Transverse colon (tissue), 4 donors: ENCODE measurements around the gene RAD9A. TPM values are rescaled to one million over a fixed set of nuclear protein-coding genes. Genes with fewer than 3 reads are reported as not detected.

Experiments used
- DNase-seq: peaks from one replicate; pipeline ENCODE4 v3.0.0-alpha.2; 2019
- H3K27ac ChIP-seq, 4 donors: fragments of 200-600 bp; sonication (generic); 2 replicates each; pipeline ENCODE4 v1.5.1; 2016 to 2018; ENCODE audit warnings: inconsistent platforms in 4 of 4
- H3K27me3 ChIP-seq: fragments of 200-600 bp; sonication (generic); 2 replicates; pipeline ENCODE4 v1.5.1; 2017; ENCODE audit warnings: inconsistent platforms
- H3K36me3 ChIP-seq, 4 donors: fragments of 200-600 bp; sonication (generic); 2 replicates each; pipeline ENCODE4 v1.5.1; 2017 to 2019; ENCODE audit warnings: inconsistent platforms in 4 of 4
- H3K4me1 ChIP-seq, 4 donors: fragments of 200-600 bp; sonication (generic); 2 replicates each; pipeline ENCODE4 v1.5.1; 2017 to 2020; ENCODE audit warnings: inconsistent platforms in 4 of 4
- H3K4me3 ChIP-seq, 4 donors: fragments of 200-600 bp; sonication (generic); 1 replicate in 1 of 4; 2 replicates in 3 of 4; pipeline versions ENCODE4 v1.5.1 to v1.6.1; 2017 to 2019; ENCODE audit warnings: inconsistent platforms in 4 of 4
- H3K9me3 ChIP-seq, 2 donors: fragments of 200-600 bp; sonication (generic); 2 replicates each; pipeline ENCODE4 v1.5.1; 2017 to 2019; ENCODE audit warnings: inconsistent platforms in 2 of 2
- CTCF ChIP-seq, 5 experiments: fragments of 200-600 bp in 3 of 5; fragments of 450-650 bp in 2 of 5; sonication (generic) in 3 of 5; IDR thresholded peaks; 1 replicate in 2 of 5; 2 replicates in 3 of 5; pipeline ENCODE4 v1.5.1; 2016 to 2017; ENCODE audit warnings: antibody characterized with exemption in 5 of 5, inconsistent platforms in 3 of 5, mild to moderate bottlenecking in 2 of 5, moderate library complexity in 1 of 5
- EP300 ChIP-seq: sonication (generic); formaldehyde crosslinking; IDR thresholded peaks from one replicate; pipeline ENCODE4 v1.6.1; 2017; ENCODE audit warnings: antibody characterized with exemption, low read depth
- POLR2A ChIP-seq: fragments of 450-650 bp; IDR thresholded peaks from one replicate; pipeline ENCODE4 v1.6.1; 2016; ENCODE audit warnings: antibody characterized with exemption, mild to moderate bottlenecking, moderate library complexity
- POLR2AphosphoS5 ChIP-seq, 3 donors: sonication (generic); formaldehyde crosslinking; IDR thresholded peaks; one replicate each; pipeline ENCODE4 v1.6.1; 2016; ENCODE audit warnings: antibody characterized with exemption in 3 of 3
- WGBS, 2 donors: methylation state at CpG; one replicate each; pipeline ENCODE4 v1.1.5; 2018; ENCODE audit warnings: low coverage in 1 of 2; 5-methylcytosine and 5-hydroxymethylcytosine counted together
- in situ Hi-C, 4 donors: fragments of 200-750 bp; cut with MboI; loops; one replicate each; pipeline versions ENCODE4 v1.15.0 to v1.15.1; 2017; ENCODE audit warnings: low sequenced_read_pairs in 3 of 4, low pct_ligation_motif_present in 1 of 4, low pct_unique_long_range_greater_than_20kb in 1 of 4
- intact Hi-C: fragments of 100-400 bp; cut with DNase I; formaldehyde crosslinking; loops from one replicate; pipeline ENCODE4 v1.15.1; 2023; ENCODE audit warnings: low total_unique reads
- total RNA-seq, 4 donors: library from RNA; depleted of rRNA; stranded (reverse); fragments of >200 nt; gene quantifications; one replicate each; pipeline ENCODE4 v1.1.0, GENCODE V29; 2016

RAD9A gene
- total RNA-seq, 4 donors from 2014 or later, result 37.8 to 470 (median 95.3) TPM

DNA sequence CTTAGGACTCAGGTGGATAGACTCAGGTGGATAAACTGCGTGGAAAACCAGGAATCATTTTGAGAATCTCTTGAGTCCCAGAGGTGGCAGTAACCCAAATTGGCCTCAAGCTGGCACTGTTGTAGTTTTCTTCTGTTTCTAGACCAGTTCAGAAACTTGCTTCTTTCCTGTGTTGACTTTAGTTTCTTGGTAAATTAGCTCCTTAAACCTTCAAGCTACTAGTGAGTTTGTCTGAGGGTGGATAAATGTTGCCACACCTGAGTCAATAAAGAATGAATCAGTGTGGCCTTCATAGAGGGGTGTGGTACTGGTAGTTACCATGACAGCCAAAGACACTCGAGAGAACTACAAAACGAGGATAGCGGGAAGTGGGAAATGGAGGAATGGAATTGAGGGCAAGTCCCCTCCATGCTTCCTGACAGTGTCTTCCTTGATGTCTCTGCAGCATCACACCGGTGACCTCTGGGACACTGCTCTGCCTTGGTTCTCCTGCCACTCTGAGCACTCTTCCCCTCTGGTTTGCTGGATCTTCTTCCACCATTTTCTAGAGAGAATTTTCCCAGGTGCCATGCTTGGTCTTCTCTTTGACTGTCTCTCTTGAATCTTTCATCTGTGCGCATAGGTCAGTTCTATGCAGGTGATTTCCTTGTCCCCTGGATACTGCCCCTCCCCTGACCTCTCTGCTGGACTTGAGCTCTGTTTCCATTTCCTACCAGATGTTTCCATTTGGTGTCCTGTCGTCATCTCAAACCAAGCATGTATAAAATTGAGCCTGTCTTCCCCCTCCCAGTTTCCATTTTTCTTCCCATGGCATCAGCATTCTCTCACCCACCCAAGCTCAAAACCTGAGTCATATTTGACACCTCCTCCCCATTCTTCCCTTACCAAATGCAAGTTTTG is 45.6 kb upstream of the RAD9A start:
- Histone ChIP-seq H3K4me3 (no peak overlapping the region), H3K27ac (peak overlapping the region; percentile 82 to 84 (median 84)), H3K9me3 (no peaks in the 10 kb centered on the region), H3K4me1 (peaks cover 22 to 54% (median 25%) of the 10 kb centered on the region in 4 donors), H3K27me3 (no peaks in the 10 kb centered on the region), H3K36me3 (no peaks in the 10 kb centered on the region)
- TF ChIP-seq CTCF (IDR thresholded peaks at IDR 0.05), result peak; percentile 47 to 95 (median 70)
- TF ChIP-seq POLR2AphosphoS5 (IDR thresholded peaks at IDR 0.05), result peak in 2 of 3 donors; percentile 63 to 75
- TF ChIP-seq POLR2A, result no peak
- peak; percentile 93 for TF ChIP-seq EP300
- intact Hi-C loops, result loop anchor here (5.0 kb wide), 1 partner anchor 36 kb away; no protein-coding TSS in a partner anchor
- 39 to 64% methylated on average over 4 to 7 of the region's 7 CpGs for WGBS, 2 donors
- DNase-seq, result peak; percentile 66
- in situ Hi-C loops, result no loop called here

DNA sequence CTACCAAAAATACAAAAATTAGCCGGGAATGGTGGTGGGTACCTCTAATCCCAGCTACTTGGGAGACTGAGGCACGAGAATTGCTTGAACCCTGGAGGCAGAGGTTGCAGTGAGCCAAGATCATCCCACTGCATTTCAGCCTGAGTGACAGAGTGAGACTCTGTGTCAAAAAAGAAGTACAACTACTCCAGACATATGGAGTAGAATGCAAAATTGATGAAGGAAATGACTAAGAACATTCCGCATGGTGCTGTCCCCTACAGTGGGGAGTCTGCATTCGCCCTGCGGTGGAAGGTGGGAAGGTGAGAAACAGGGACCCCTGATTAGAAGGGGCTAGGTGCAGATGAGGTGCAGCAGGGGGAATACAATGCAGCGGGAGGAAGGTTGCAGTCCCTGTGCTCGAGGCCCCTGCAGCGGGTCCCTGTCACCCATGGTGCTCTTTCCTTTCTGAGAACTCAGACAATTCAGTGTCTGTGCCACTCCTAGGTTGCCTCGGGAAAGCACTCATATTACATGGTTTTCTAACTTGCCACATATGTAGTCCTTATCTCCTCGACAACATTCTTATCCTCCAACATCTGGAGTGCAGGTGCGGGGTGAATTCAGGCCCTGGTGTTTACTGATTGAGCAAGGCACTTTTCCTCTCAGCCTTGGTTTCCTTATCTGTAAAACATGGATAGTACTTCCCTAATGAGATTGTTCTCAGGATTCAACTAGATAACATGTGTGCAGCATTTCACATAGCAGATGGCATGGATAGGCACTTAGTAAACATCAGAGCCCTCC is 43.6 kb upstream of the RAD9A start:
- intact Hi-C loops, result loop anchor here (5.0 kb wide), 1 partner anchor 34 kb away; no protein-coding TSS in a partner anchor
- no peak overlapping the region for H3K4me3 ChIP-seq
- no peaks in the 10 kb centered on the region for H3K27me3 ChIP-seq
- H3K27ac ChIP-seq, result peak overlapping the region; percentile 29 to 82 (median 56)
- 46 to 60% methylated on average over 6 to 11 of the region's 11 CpGs for WGBS, 2 donors
- H3K9me3 ChIP-seq, result no peaks in the 10 kb centered on the region
- TF ChIP-seq POLR2A, result no peak
- no peak for TF ChIP-seq POLR2AphosphoS5 (IDR thresholded peaks at IDR 0.05)
- no peak for TF ChIP-seq CTCF (IDR thresholded peaks at IDR 0.05)
- TF ChIP-seq EP300, result no peak
- no peaks in the 10 kb centered on the region for H3K36me3 ChIP-seq
- H3K4me1 ChIP-seq, result peaks cover 36 to 69% (median 41%) of the 10 kb centered on the region in 4 donors
- in situ Hi-C loops, result no loop called here
- no peak for DNase-seq

- H3K27me3 ChIP-seq, result no peaks in the 10 kb centered on the region
- no peaks in the 10 kb centered on the region for H3K9me3 ChIP-seq
- no peak for TF ChIP-seq POLR2A
- no peak for TF ChIP-seq POLR2AphosphoS5 (IDR thresholded peaks at IDR 0.05)
- no peak for TF ChIP-seq CTCF (IDR thresholded peaks at IDR 0.05)
- TF ChIP-seq EP300, result no peak
- peak overlapping the region; percentile 29 to 82 (median 56) for H3K27ac ChIP-seq
- WGBS, 2 donors, result 40 to 78% methylated on average over 2 to 5 of the region's 5 CpGs
- peaks cover 38 to 72% (median 44%) of the 10 kb centered on the region in 4 donors for H3K4me1 ChIP-seq
- in situ Hi-C loops, result no loop called here
- no peak overlapping the region for H3K4me3 ChIP-seq
- intact Hi-C loops, result loop anchor here (5.0 kb wide), 1 partner anchor 33 kb away; no protein-coding TSS in a partner anchor
- no peak for DNase-seq
- H3K36me3 ChIP-seq, result no peaks in the 10 kb centered on the region
Observed at GRCh38 chr11:67349036-67349435, 42.8 kb upstream of the RAD9A start.

- H3K9me3 ChIP-seq, result no peaks in the 10 kb centered on the region
- no peak for TF ChIP-seq POLR2AphosphoS5 (IDR thresholded peaks at IDR 0.05)
- no peaks in the 10 kb centered on the region for H3K27me3 ChIP-seq
- 90% methylated on average over 2 of the region's 2 CpGs; no CpG with 5 or more reads in 1 of the 2 donors for WGBS, 2 donors
- no peaks in the 10 kb centered on the region for H3K36me3 ChIP-seq
- no peak overlapping the region for H3K4me3 ChIP-seq
- DNase-seq, result no peak
- intact Hi-C loops, result loop anchor here (5.0 kb wide), 1 partner anchor 33 kb away; no protein-coding TSS in a partner anchor
- peak overlapping the region in 3 of 4 donors; percentile 41 to 82 (median 70) for H3K27ac ChIP-seq
- H3K4me1 ChIP-seq, result peaks cover 42 to 73% (median 48%) of the 10 kb centered on the region in 4 donors
- in situ Hi-C loops, result no loop called here
Observed at GRCh38 chr11:67349457-67349856, 42.3 kb upstream of the RAD9A start.
